ENCODE results near the gene BCL2L15.

The BCL2L15 gene

DNA sequence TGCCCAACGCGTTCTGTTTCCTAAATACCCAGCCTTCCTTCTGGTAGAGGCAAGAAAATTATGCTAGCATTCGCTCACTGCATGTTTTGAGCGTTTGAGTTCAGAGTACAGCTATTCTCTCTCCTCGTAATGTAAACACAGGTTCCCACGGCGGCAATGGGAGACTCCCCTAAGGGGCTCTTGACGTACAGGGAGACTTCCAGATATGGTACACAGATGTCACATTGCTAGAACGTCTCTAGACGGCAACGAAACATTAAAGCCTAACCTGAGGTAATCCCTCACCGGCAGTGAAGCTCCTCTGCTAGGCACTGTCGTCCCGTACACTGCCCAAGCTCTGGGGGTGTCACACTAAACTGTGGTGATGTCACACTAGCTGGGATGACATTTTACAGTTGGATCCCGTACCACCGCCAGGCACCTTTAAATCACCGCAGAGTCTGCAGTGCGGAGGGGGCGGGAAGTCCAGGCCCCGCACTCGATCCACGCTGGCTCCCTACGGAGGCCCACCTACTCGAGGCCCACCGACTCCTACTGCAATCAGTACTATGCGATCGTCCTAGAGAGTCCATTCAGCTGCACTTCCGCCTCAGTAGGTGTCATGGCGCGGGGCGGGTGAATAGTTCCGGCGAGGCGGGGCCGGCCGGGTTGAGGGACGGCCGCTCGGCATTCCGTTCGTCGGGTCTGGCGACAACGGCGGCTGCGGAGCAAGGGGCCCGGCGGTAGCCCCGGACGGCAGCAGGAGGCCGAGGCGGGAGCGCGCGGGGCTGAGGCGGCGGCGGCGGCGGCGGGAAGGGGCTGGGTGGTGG lies 41.8 kb upstream of the BCL2L15 start, which contains the start of gene HIPK1:
Gene HIPK1, plus strand, starts transcription at position 384 of the 809 bp plus-strand sequence.
- H3K36me3 ChIP-seq (ENCODE audit: control insufficient read depth, insufficient read depth, low read length) = no peaks in the 10 kb centered on the region
- H3K9me3 ChIP-seq (ENCODE audit: control insufficient read depth, low read length) = no peaks in the 10 kb centered on the region
- peak within 1 kb of the TSS; percentile 82 for H3K4me3 ChIP-seq (ENCODE audit: insufficient read depth, low read depth, low read length)
- H3K4me1 ChIP-seq (ENCODE audit: control insufficient read depth, insufficient read depth, low read length) = peaks cover 16% of the 10 kb centered on the region
- peaks cover 2% of the 10 kb centered on the region for H3K27me3 ChIP-seq (ENCODE audit: control insufficient read depth, insufficient read depth, low read length, poor library complexity, severe bottlenecking)
- peak within 1 kb of the TSS; percentile 68 for H3K27ac ChIP-seq (ENCODE audit: insufficient read depth, low read depth, low read length, poor library complexity, severe bottlenecking)
- 1 to 2% methylated on average over 61 of the region's 61 CpGs for WGBS, 2 experiments

DNA sequence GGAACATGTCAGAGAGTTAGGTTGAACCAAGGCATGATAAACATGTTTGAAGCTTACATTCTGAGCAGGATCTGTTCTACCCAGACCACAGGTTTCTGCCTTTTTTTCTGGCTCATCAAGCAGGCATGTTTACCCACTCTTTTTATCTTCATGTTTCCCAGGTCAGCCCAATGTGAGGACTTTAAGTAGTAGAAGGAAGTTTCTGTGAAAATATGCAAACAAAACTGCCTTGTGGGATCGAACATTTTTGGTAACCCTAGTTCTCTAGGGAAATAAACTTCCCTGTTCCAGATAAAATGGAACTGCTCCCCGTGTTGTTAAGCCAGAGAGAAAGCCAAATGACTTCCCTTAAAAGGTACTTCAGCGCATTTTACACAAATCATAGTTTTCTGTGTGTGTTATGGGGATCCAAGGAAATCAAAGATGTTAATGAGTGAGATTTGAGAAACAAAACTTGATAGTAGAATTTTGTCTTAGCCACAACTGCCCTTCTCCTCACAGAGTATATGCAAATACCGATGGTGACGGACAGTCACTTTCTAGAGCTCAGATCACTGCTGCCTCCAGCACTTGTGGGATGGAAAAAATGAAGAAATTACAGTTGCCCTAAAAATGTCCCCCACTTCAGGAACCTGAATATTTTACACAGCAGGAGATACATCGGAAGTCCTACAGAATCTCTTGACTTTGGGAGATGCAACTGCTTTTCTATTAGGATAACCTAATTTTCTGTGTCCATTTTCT lies 41.0 kb upstream of the BCL2L15 start:
- Histone ChIP-seq H3K27me3 (ENCODE audit: control insufficient read depth, insufficient read depth, low read length, poor library complexity, severe bottlenecking) (peaks cover 5% of the 10 kb centered on the region), H3K9me3 (ENCODE audit: control insufficient read depth, low read length) (no peaks in the 10 kb centered on the region), H3K36me3 (ENCODE audit: control insufficient read depth, insufficient read depth, low read length) (no peaks in the 10 kb centered on the region), H3K4me3 (ENCODE audit: insufficient read depth, low read depth, low read length) (peak overlapping the region; percentile 82), H3K27ac (ENCODE audit: insufficient read depth, low read depth, low read length, poor library complexity, severe bottlenecking) (no peak overlapping the region), H3K4me1 (ENCODE audit: control insufficient read depth, insufficient read depth, low read length) (peaks cover 16% of the 10 kb centered on the region)
- WGBS, 2 experiments = 45 to 58% methylated on average over 5 to 6 of the region's 6 CpGs

DNA sequence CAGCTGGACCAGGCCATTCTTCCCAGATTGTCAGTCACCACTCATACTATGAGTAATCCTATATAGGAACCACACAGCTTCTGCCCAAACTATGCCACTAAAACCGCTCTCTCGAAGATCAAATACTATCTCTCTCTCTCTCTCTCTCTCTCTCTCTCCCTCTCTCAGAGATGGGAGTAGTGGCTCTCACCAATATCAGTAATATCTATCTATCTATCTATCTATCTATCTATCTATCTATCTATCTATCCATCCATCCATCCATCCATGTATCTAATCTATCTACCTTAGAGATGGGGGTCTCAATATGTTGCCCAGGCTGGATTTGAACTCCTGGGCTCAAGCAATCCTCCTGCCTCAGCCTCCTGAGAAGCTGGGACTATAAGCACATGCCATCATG lies 37.1 kb upstream of the BCL2L15 start:
- Histone ChIP-seq H3K4me3 (ENCODE audit: insufficient read depth, low read depth, low read length) (no peak overlapping the region), H3K4me1 (ENCODE audit: control insufficient read depth, insufficient read depth, low read length) (no peaks in the 10 kb centered on the region), H3K36me3 (ENCODE audit: control insufficient read depth, insufficient read depth, low read length) (no peaks in the 10 kb centered on the region), H3K27me3 (ENCODE audit: control insufficient read depth, insufficient read depth, low read length, poor library complexity, severe bottlenecking) (peaks cover 12% of the 10 kb centered on the region), H3K27ac (ENCODE audit: insufficient read depth, low read depth, low read length, poor library complexity, severe bottlenecking) (no peak overlapping the region), H3K9me3 (ENCODE audit: control insufficient read depth, low read length) (no peaks in the 10 kb centered on the region)
- 85 to 92% methylated on average over 2 of the region's 2 CpGs for WGBS, 2 experiments

GRCh38 chr1:113922957-113923356 lies 35.6 kb upstream of the BCL2L15 start:
- H3K27me3 ChIP-seq (ENCODE audit: control insufficient read depth, insufficient read depth, low read length, poor library complexity, severe bottlenecking) = peaks cover 12% of the 10 kb centered on the region
- H3K9me3 ChIP-seq (ENCODE audit: control insufficient read depth, low read length) = no peaks in the 10 kb centered on the region
- H3K36me3 ChIP-seq (ENCODE audit: control insufficient read depth, insufficient read depth, low read length) = no peaks in the 10 kb centered on the region
- no peak overlapping the region for H3K4me3 ChIP-seq (ENCODE audit: insufficient read depth, low read depth, low read length)
- no peak overlapping the region for H3K27ac ChIP-seq (ENCODE audit: insufficient read depth, low read depth, low read length, poor library complexity, severe bottlenecking)
- H3K4me1 ChIP-seq (ENCODE audit: control insufficient read depth, insufficient read depth, low read length) = no peaks in the 10 kb centered on the region
- 71% methylated on average over 4 of the region's 4 CpGs for WGBS, 2 experiments

DNA sequence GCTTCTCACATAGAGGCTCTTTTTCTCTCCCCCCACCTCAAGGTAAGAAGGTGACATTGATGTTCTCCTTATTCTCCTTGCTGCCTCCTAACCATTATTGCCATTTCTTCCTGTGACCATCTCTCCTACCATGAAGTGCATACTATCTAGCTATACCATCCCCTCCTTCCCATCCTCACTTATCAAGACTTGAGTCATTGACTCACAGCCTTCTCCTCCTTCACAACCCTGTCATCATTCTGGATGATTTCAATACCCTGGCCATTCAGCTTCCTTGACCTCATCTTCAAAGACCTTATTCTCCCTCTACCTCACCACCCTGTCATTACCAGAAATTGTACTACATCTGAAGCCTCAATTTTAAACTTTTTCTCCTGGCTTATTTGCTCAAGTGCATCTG lies 30.9 kb upstream of the BCL2L15 start:
- H3K36me3 ChIP-seq (ENCODE audit: control insufficient read depth, insufficient read depth, low read length) = no peaks in the 10 kb centered on the region
- H3K4me1 ChIP-seq (ENCODE audit: control insufficient read depth, insufficient read depth, low read length) = no peaks in the 10 kb centered on the region
- no peak overlapping the region for H3K4me3 ChIP-seq (ENCODE audit: insufficient read depth, low read depth, low read length)
- H3K27ac ChIP-seq (ENCODE audit: insufficient read depth, low read depth, low read length, poor library complexity, severe bottlenecking) = no peak overlapping the region
- H3K27me3 ChIP-seq (ENCODE audit: control insufficient read depth, insufficient read depth, low read length, poor library complexity, severe bottlenecking) = peaks cover 7% of the 10 kb centered on the region
- no peaks in the 10 kb centered on the region for H3K9me3 ChIP-seq (ENCODE audit: control insufficient read depth, low read length)

GRCh38 chr1:113917400-113918082 lies 30.2 kb upstream of the BCL2L15 start:
- no peak overlapping the region for H3K27ac ChIP-seq (ENCODE audit: insufficient read depth, low read depth, low read length, poor library complexity, severe bottlenecking)
- 91% methylated on average over 2 of the region's 2 CpGs for WGBS, 2 experiments
- no peaks in the 10 kb centered on the region for H3K9me3 ChIP-seq (ENCODE audit: control insufficient read depth, low read length)
- H3K4me3 ChIP-seq (ENCODE audit: insufficient read depth, low read depth, low read length) = no peak overlapping the region
- H3K27me3 ChIP-seq (ENCODE audit: control insufficient read depth, insufficient read depth, low read length, poor library complexity, severe bottlenecking) = peaks cover 1% of the 10 kb centered on the region
- no peaks in the 10 kb centered on the region for H3K36me3 ChIP-seq (ENCODE audit: control insufficient read depth, insufficient read depth, low read length)
- no peaks in the 10 kb centered on the region for H3K4me1 ChIP-seq (ENCODE audit: control insufficient read depth, insufficient read depth, low read length)

GRCh38 chr1:113916974-113917373 lies 29.6 kb upstream of the BCL2L15 start:
- WGBS, 2 experiments = 93 to 94% methylated on average over 5 of the region's 5 CpGs
- no peaks in the 10 kb centered on the region for H3K36me3 ChIP-seq (ENCODE audit: control insufficient read depth, insufficient read depth, low read length)
- H3K4me1 ChIP-seq (ENCODE audit: control insufficient read depth, insufficient read depth, low read length) = no peaks in the 10 kb centered on the region
- no peaks in the 10 kb centered on the region for H3K27me3 ChIP-seq (ENCODE audit: control insufficient read depth, insufficient read depth, low read length, poor library complexity, severe bottlenecking)
- H3K9me3 ChIP-seq (ENCODE audit: control insufficient read depth, low read length) = no peaks in the 10 kb centered on the region
- H3K27ac ChIP-seq (ENCODE audit: insufficient read depth, low read depth, low read length, poor library complexity, severe bottlenecking) = no peak overlapping the region
- H3K4me3 ChIP-seq (ENCODE audit: insufficient read depth, low read depth, low read length) = no peak overlapping the region

GRCh38 chr1:113913887-113914664 lies 26.7 kb upstream of the BCL2L15 start:
- Histone ChIP-seq H3K36me3 (ENCODE audit: control insufficient read depth, insufficient read depth, low read length) (peaks cover 17% of the 10 kb centered on the region), H3K27me3 (ENCODE audit: control insufficient read depth, insufficient read depth, low read length, poor library complexity, severe bottlenecking) (no peaks in the 10 kb centered on the region), H3K4me3 (ENCODE audit: insufficient read depth, low read depth, low read length) (no peak overlapping the region), H3K4me1 (ENCODE audit: control insufficient read depth, insufficient read depth, low read length) (no peaks in the 10 kb centered on the region), H3K9me3 (ENCODE audit: control insufficient read depth, low read length) (no peaks in the 10 kb centered on the region), H3K27ac (ENCODE audit: insufficient read depth, low read depth, low read length, poor library complexity, severe bottlenecking) (no peak overlapping the region)
- WGBS, 2 experiments = 93 to 96% methylated on average over 5 of the region's 5 CpGs

- no peaks in the 10 kb centered on the region for H3K9me3 ChIP-seq (ENCODE audit: control insufficient read depth, low read length)
- H3K4me1 ChIP-seq (ENCODE audit: control insufficient read depth, insufficient read depth, low read length) = no peaks in the 10 kb centered on the region
- WGBS, 2 experiments = 79 to 82% methylated on average over 3 of the region's 3 CpGs
- no peak overlapping the region for H3K4me3 ChIP-seq (ENCODE audit: insufficient read depth, low read depth, low read length)
- no peak overlapping the region for H3K27ac ChIP-seq (ENCODE audit: insufficient read depth, low read depth, low read length, poor library complexity, severe bottlenecking)
- H3K27me3 ChIP-seq (ENCODE audit: control insufficient read depth, insufficient read depth, low read length, poor library complexity, severe bottlenecking) = no peaks in the 10 kb centered on the region
- H3K36me3 ChIP-seq (ENCODE audit: control insufficient read depth, insufficient read depth, low read length) = peaks cover 17% of the 10 kb centered on the region
Observed at GRCh38 chr1:113913312-113913668, 25.9 kb upstream of the BCL2L15 start.
